Measurements from ENCODE around the gene EFNB2.

GRCh38 chr13:106467427-106468122, 67.9 kb downstream of the EFNB2 start:
- TF ChIP-seq EP300 (IDR thresholded peaks at IDR 0.05): no peak
- no peak for TF ChIP-seq CTCF (IDR thresholded peaks at IDR 0.05)
